HG02588 (cell line): ENCODE results near the gene OR5M8.

Experiments
- ATAC-seq: cut with Tn5 transposase; IDR thresholded peaks from one replicate; pipeline ENCODE4 v1.9.1; 2021; ENCODE audit warnings: mild to moderate bottlenecking, moderate library complexity; ENCODE audit not compliant: unreplicated experiment

The OR5M8 gene

DNA sequence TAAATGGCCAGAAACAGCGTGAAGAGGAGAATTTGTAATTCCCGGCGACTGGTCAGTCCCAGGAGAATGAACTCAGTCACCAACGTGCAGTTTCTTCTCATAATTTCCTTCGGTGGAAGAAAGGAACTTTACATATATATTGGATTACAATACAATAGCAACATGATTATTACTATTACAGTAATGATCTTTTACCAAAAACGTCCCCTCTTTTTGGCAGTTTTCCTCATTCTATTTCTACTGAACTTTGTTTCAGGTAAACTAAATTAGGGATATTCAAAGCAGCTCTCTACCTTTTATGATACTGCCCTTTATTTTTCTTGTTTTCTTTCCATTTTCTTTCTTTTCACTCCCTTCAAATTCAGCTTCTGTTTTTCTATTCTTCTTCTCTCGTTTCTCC is at the start of gene OR5M8:
Gene OR5M8 (minus strand): TSS at position 101 of the 400 bp plus-strand sequence. CDS start 0 bp downstream, at position 101.
- no peak for ATAC-seq

DNA sequence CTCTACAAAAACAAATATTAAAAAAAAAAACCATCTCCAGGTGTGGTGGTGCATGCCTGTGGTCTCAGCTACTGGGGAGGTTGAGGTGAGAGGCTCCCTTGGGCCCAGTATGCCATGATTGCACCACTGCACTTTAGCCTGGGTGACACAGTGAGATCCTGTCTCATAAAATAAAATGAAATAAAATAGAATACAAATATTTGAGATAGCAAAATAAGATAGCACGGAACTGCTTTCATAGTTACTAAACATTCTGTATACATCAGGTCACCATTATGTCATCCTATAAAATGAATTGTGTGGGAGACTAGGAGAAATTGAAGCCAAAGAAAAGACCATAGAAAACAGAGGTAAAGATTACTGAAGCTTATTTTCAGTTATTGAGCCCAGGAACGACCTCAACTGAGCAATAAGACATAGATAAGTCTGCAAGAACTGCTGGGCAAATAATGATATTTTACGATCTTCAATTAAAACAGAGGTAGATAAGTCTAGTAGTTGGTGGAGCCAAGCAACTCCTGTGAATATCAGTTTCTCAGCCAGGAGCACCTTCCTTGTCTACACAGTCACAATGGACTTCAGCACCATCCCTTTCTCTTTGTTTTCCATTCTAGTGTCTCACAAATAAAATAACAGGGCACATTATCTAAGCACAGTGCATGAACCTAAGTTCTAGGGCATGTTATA is 42.0 kb upstream of the OR5M8 start:
- no peak for ATAC-seq

DNA sequence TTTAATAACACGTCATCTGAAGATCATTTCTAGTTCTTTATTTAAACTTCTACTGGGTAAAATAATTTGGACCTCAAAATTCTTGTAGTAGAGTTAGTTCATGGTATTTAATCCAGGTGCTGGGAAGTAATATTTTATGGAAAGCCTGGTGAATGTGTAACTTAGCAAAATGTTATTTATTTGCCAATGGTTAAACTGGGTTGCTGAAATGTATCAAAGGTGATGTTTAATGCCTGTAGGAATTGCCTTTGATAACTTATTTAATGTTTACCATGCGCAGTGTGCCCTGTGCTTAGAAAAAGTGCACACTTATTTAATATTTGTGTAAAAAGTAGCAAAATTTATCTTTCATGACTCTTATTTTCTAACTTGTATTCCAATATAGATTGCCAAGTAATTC is 40.7 kb upstream of the OR5M8 start:
- no peak for ATAC-seq

- ATAC-seq: no peak
These were observed 30.8 kb upstream of the OR5M8 start for GRCh38 chr11:56522008-56522407.

- no peak for ATAC-seq
These were observed 22.1 kb upstream of the OR5M8 start for GRCh38 chr11:56513280-56513679.

DNA sequence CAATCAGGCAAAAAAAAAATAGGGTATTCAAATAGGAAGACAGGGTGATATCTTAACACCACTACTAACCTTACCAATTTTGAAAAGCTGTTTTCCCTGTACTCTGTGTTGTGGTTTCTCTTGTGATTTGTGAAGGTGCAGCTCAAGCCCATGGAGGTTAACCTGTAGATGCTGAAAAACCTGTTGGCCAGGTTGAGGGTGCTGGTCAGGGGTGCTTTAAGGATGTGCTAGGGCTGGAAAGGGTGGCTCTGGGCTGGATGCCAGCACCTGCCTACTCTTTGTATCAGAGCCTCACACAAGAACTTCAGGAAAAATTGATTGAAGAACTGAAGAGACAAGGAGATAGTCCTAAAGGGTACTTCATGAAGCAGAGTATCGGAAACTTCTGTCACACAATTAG is 18.3 kb upstream of the OR5M8 start:
- ATAC-seq: no peak

GRCh38 chr11:56497010-56497409 is 5.8 kb upstream of the OR5M8 start:
- ATAC-seq: no peak

GRCh38 chr11:56495117-56495516 is 3.9 kb upstream of the OR5M8 start:
- ATAC-seq: no peak

DNA sequence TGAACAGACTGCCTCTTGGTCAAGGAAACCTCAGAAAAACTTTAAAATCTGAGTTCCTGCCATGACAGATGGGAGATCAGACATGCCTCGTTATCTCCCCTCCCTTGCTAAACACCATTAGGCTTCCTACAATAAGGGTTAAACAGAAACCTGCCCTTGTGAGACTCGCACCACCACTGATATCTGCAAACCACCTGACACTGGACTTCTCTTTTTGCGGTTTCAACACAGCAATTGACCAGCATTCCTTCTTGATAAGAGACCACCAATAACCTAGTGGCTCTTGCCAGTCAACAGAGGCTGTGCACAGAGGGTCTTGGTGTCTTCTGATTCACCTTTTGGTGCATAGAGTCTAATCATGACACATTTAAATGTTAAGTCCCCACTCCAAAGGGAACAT is 4.4 kb downstream of the OR5M8 start:
- no peak for ATAC-seq

DNA sequence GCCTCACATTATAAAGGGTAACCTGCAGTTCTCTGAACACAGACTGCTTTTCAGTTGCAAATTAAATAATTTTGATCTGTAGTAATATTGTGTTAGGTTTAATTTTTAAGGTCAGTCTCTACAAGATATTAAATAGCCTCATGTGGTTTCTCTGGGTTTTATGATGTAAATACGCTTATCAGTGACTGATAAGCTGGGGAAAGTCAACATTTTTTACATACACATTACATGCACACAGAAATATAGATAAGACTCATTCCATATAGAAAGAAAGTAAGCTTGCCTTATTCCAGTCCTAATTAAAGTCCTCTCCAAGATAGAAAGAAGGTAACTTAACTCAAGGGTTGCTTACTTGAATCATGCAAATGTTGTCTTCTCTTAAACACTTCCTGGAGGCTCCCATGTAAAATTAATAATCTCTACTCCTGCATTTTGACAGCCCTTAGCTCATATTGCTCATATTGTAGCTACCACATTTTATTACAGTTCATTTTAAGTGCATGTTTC is 16.4 kb downstream of the OR5M8 start:
- ATAC-seq: no peak

GRCh38 chr11:56473252-56473651 is 17.9 kb downstream of the OR5M8 start, which contains the start of gene OR5M3:
OR5M3 (minus strand) TSS chr11:56473352; CDS start chr11:56470497, 2,855 bp downstream.
- no peak for ATAC-seq

- no peak for ATAC-seq
These were observed 34.1 kb downstream of the OR5M8 start for GRCh38 chr11:56457076-56457475.

DNA sequence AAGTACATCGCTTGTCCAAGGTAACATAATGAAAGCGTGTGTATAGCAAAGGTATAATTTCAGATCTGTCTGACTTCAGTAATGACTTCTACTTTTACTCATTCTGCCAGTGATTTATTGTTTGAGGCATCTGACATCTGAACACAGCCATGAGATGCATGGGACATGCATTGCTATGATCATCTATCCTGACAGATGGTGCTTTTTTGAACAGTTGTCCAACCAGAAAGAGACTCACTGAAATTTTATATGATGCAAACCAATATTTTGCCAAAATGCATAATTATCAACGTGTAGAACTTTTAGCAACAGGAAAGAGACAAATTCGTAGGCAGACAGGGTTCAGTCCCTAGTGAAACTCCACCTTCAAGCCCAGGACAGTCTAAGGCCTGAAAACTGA is 37.6 kb downstream of the OR5M8 start:
- no peak for ATAC-seq
